Left lung (tissue), 10 donors: Measurements from ENCODE around the gene TTC1. TPM values are rescaled to one million over a fixed set of nuclear protein-coding genes. Genes with fewer than 3 reads are reported as not detected.

Experiments
- ATAC-seq: fragments of 200-7000 bp; cut with Tn5 transposase; one replicate; pipeline ENCODE4 v1.9.1; 2020; ENCODE audit warnings: moderate library complexity
- DNase-seq, 4 donors: peaks; one replicate each; pipeline ENCODE4 v3.0.0-alpha.2; 2013 to 2020
- H3K27ac ChIP-seq, 2 donors: fragments of 200-600 bp; sonication (generic) in 1 of 2; one replicate each; pipeline versions ENCODE4 v1.5.0 to v1.8.0; 2020 to 2021
- H3K27me3 ChIP-seq, 2 donors: fragments of 200-600 bp; sonication (generic) in 1 of 2; one replicate each; pipeline versions ENCODE4 v1.5.0 to v1.8.0; 2020 to 2021
- H3K36me3 ChIP-seq, 2 donors: fragments of 200-600 bp; sonication (generic) in 1 of 2; one replicate each; pipeline versions ENCODE4 v1.5.0 to v1.8.0; 2020 to 2021
- H3K4me1 ChIP-seq, 2 donors: fragments of 200-600 bp; one replicate each; pipeline ENCODE4 v1.8.0; 2021
- H3K4me3 ChIP-seq, 2 donors: fragments of 200-600 bp; sonication (generic) in 1 of 2; one replicate each; pipeline versions ENCODE4 v1.5.0 to v1.8.0; 2020 to 2021; ENCODE audit warnings: mild to moderate bottlenecking in 1 of 2
- H3K9me3 ChIP-seq, 2 donors: fragments of 200-600 bp; sonication (generic) in 1 of 2; one replicate each; pipeline versions ENCODE4 v1.5.0 to v1.8.0; 2020 to 2021
- intact Hi-C, 2 donors: fragments of 100-400 bp; cut with DNase I; formaldehyde crosslinking; loops; one replicate each; pipeline versions ENCODE4 v1.11.2 to v1.14.2; 2022
- polyA plus RNA-seq, 6 donors: library from polyadenylated mRNA; unstranded; fragments of 120-200 nt; gene quantifications; one replicate each; pipeline ENCODE4 v1.2.1, GENCODE V29; 2013; ENCODE audit not compliant: insufficient read length in 6 of 6
- total RNA-seq, 2 donors: library from RNA; stranded (reverse); fragmentation: NEBNext Ultra II Directional; extraction: Animal tissue kit (Norgen Biotek cat#: 25700); gene quantifications; one replicate each; pipeline ENCODE4 v1.2.1, GENCODE V29; 2021
- TF ChIP-seq, protein P1 (sequence below), 2 donors: fragments of 200-600 bp; sonication (generic) in 1 of 2; IDR thresholded peaks; one replicate each; pipeline versions ENCODE4 v1.5.0 to v1.8.0; 2021; ENCODE audit warnings: antibody characterized with exemption in 2 of 2
- donor health status: DM: no; HTN: yes; CAD: no.
- donor health status: DM: no; HTN: no; CAD: no.

TTC1 gene
- total and polyA plus RNA-seq, 8 donors, result 43.1 to 58.5 (median 53.5) TPM

DNA sequence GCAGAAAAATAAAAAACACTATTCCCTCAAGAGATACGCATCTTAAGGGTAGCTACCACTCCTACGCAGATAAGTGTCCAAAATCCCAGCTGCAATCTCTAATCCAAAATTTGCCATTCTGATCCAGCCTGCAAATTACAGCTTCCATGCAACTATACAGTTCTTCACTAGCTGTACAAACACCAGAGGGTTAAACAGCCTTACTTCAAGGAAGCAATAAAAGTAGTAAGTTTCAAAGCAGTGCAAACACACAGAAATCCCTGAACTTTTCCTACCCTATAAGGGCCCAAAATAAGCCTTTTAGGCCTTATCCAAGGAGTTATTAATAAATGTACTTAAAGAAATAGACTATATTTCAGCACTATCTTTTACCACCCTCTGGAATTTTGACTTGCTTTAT, 70.8 kb downstream of the TTC1 start:
- DNase-seq (no peak), ATAC-seq (no peak)
- no peaks in the 10 kb centered on the region for H3K27me3 ChIP-seq
- H3K27ac ChIP-seq, result no peak overlapping the region
- H3K4me1 ChIP-seq, result peaks cover 5 to 10% of the 10 kb centered on the region in 2 donors
- H3K36me3 ChIP-seq, result peaks cover 0 to 15% of the 10 kb centered on the region in 2 donors
- intact Hi-C loops, result no loop called here
- no peaks in the 10 kb centered on the region for H3K9me3 ChIP-seq
- TF ChIP-seq, protein P1, sequence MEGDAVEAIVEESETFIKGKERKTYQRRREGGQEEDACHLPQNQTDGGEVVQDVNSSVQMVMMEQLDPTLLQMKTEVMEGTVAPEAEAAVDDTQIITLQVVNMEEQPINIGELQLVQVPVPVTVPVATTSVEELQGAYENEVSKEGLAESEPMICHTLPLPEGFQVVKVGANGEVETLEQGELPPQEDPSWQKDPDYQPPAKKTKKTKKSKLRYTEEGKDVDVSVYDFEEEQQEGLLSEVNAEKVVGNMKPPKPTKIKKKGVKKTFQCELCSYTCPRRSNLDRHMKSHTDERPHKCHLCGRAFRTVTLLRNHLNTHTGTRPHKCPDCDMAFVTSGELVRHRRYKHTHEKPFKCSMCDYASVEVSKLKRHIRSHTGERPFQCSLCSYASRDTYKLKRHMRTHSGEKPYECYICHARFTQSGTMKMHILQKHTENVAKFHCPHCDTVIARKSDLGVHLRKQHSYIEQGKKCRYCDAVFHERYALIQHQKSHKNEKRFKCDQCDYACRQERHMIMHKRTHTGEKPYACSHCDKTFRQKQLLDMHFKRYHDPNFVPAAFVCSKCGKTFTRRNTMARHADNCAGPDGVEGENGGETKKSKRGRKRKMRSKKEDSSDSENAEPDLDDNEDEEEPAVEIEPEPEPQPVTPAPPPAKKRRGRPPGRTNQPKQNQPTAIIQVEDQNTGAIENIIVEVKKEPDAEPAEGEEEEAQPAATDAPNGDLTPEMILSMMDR (IDR thresholded peaks at IDR 0.05), result no peak
- no peak overlapping the region for H3K4me3 ChIP-seq

DNA sequence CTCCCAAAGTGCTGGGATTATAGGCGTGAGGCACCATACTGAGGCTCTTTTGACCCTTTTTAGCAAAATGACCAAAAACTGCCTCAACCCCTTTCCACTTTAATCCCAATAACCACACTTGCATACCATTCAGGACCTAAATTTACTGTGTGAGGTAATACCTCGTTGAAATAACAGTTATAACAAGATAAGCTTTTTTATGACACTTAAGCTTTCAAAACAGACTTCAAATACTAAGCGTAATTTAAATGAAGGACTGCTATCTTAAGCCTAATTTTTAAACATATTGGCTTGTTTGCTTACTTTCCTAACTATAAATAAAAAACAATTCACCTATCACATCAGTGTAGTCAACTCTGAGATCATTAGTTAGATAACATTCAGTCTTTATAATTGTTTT, 72.6 kb downstream of the TTC1 start:
- intact Hi-C loops, result no loop called here
- TF ChIP-seq, protein P1 (IDR thresholded peaks at IDR 0.05), result no peak

DNA sequence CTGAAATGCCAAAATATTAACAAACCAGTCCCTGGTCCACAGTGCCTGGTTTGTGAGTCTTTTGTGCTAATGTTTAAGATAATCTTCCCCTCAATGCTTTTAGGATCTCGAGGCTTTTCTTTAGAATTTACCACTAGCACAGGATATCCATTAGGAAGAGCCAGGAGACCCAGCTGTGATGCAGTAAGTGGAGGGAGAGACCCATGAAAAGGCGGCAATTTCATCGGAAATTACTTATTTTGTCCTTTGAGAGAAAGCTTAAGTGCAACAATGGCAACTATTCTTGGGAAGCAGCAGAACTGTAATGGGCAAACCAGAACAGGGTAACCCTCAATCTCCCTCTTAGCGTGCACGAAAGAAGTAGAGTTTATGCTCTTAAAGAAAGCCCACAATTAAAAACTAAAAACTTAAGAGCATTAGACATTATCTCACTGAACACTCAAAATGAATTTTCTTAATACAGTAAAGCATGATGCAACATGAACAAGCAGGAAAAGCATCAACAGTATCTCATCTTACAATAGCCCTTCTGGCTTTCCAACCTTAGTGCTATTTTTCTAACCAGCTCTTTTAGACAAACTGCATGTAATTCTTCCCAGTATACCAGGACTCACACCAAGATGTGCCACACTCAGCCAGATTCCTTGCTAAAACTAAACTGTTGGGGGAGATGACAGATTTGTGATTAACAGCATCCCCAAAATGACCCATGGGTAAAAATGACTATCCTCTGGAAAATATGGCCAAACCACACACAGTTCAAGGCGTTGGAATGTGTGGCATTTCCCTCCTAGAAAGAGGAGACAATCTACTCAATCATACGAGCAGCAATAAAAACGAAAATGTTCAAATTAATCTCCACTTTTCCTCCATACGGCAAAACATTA, 73.9 kb downstream of the TTC1 start:
- TF ChIP-seq, protein P1 (IDR thresholded peaks at IDR 0.05), result no peak
- no peak overlapping the region for H3K4me3 ChIP-seq
- H3K36me3 ChIP-seq, result peaks cover 0 to 3% of the 10 kb centered on the region in 2 donors
- DNase-seq, result no peak
- no peaks in the 10 kb centered on the region for H3K9me3 ChIP-seq
- H3K27me3 ChIP-seq, result no peaks in the 10 kb centered on the region
- peak; percentile 18 for ATAC-seq
- peaks cover 5 to 12% of the 10 kb centered on the region in 2 donors for H3K4me1 ChIP-seq
- H3K27ac ChIP-seq, result peak overlapping the region in 1 of 2 donors; percentile 7
- intact Hi-C loops, result no loop called here

More for the DNA sequence above, 72.6 kb downstream of the TTC1 start:
- Histone ChIP-seq H3K9me3 (no peaks in the 10 kb centered on the region), H3K4me3 (no peak overlapping the region), H3K27ac (no peak overlapping the region), H3K27me3 (no peaks in the 10 kb centered on the region), H3K36me3 (peaks cover 0 to 15% of the 10 kb centered on the region in 2 donors), H3K4me1 (peaks cover 5 to 10% of the 10 kb centered on the region in 2 donors)
- DNase-seq (no peak), ATAC-seq (peak; percentile 54)

DNA sequence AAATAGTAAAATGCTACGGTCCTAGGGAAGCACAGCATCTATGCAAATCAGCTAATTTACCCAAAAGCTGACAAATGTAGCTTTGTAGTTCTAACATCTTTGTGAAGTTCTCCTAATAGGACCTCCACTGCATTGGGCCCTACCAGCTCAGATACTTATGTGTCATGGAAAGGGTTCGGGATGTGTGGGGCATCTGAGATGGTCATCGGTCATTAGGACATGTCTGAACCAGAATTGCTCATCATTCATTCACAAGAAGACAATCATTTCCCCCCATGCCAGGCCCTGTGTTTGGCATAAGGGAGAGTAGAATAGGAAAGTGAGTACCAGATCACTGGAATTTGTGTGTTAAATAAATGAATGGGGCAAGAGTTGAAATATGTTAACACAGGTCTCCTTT, 74.6 kb downstream of the TTC1 start:
- ATAC-seq (no peak), DNase-seq (no peak)
- H3K9me3 ChIP-seq, result no peaks in the 10 kb centered on the region
- H3K4me3 ChIP-seq, result no peak overlapping the region
- peaks cover 5 to 14% of the 10 kb centered on the region in 2 donors for H3K4me1 ChIP-seq
- no peaks in the 10 kb centered on the region for H3K36me3 ChIP-seq
- TF ChIP-seq, protein P1 (IDR thresholded peaks at IDR 0.05), result no peak
- no peak overlapping the region for H3K27ac ChIP-seq
- H3K27me3 ChIP-seq, result no peaks in the 10 kb centered on the region
- intact Hi-C loops, result no loop called here

DNA sequence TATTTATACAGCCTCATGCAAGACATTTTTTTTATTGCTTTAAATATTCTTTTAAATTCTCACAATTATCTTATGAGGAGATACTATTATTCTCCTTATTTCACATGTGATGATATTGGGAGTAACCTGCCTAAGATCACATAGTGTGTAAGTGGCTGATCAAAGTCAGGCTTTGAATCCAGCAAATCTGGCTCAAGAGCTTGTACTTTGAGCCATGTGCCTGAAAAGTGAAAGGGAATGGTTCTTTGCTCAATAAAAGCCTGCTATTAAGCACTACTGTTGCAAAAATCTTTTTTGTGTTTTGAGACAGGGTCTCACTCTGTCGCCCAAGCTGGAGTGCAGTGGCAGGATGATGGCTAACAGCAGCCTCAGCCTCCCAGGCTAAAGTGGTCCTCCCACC, 75.2 kb downstream of the TTC1 start:
- no peak overlapping the region for H3K4me3 ChIP-seq
- DNase-seq (no peak), ATAC-seq (no peak)
- H3K9me3 ChIP-seq, result no peaks in the 10 kb centered on the region
- no peaks in the 10 kb centered on the region for H3K36me3 ChIP-seq
- no peak overlapping the region for H3K27ac ChIP-seq
- intact Hi-C loops, result no loop called here
- peaks cover 5 to 19% of the 10 kb centered on the region in 2 donors for H3K4me1 ChIP-seq
- TF ChIP-seq, protein P1 (IDR thresholded peaks at IDR 0.05), result no peak
- H3K27me3 ChIP-seq, result no peaks in the 10 kb centered on the region
